GM23248 (cell line): ENCODE results near the gene SPAG4. TPM values are rescaled to one million over a fixed set of nuclear protein-coding genes. Genes with fewer than 3 reads are reported as not detected.
A peak's percentile ranks its signal among the peaks of the same experiment; 100 is the strongest.

Experiments
- DNase-seq: peaks from one replicate; pipeline ENCODE4 v3.0.0-alpha.2; 2015
- H2AFZ ChIP-seq: fragments of 200-600 bp; sonication (generic); 2 replicates; pipeline ENCODE4 v1.6.1; 2016; ENCODE audit warnings: antibody characterized with exemption
- H3F3A ChIP-seq: fragments of 200-600 bp; sonication (generic); 2 replicates; pipeline ENCODE4 v1.6.1; 2016; ENCODE audit warnings: mild to moderate bottlenecking, antibody characterized with exemption, mixed run types; ENCODE audit not compliant: insufficient read depth
- H3K27ac ChIP-seq: fragments of 200-600 bp; sonication (generic); 2 replicates; pipeline ENCODE4 v1.5.1; 2016; ENCODE audit warnings: mild to moderate bottlenecking
- H3K27me3 ChIP-seq: fragments of 200-600 bp; sonication (generic); replicated peaks from 2 replicates; pipeline ENCODE4 v1.6.1; 2016; ENCODE audit warnings: mild to moderate bottlenecking; ENCODE audit not compliant: insufficient read depth
- H3K36me3 ChIP-seq: fragments of 200-600 bp; sonication (generic); 2 replicates; pipeline ENCODE4 v1.6.1; 2016; ENCODE audit warnings: low read depth, mild to moderate bottlenecking
- H3K4me1 ChIP-seq: fragments of 200-600 bp; sonication (generic); 2 replicates; pipeline ENCODE4 v1.6.1; 2016; ENCODE audit warnings: mild to moderate bottlenecking; ENCODE audit not compliant: insufficient read depth
- H3K4me2 ChIP-seq: fragments of 200-600 bp; sonication (generic); one replicate; pipeline ENCODE4 v1.6.1; 2016; ENCODE audit warnings: mild to moderate bottlenecking; ENCODE audit not compliant: unreplicated experiment
- H3K4me3 ChIP-seq: fragments of 200-600 bp; sonication (generic); 2 replicates; pipeline ENCODE4 v1.5.1; 2016; ENCODE audit warnings: mild to moderate bottlenecking
- H3K79me2 ChIP-seq: fragments of 200-600 bp; sonication (generic); 2 replicates; pipeline ENCODE4 v1.6.1; 2016; ENCODE audit warnings: mild to moderate bottlenecking; ENCODE audit not compliant: insufficient read depth
- H3K9ac ChIP-seq: fragments of 200-600 bp; sonication (generic); 2 replicates; pipeline ENCODE4 v1.6.1; 2016; ENCODE audit warnings: mild to moderate bottlenecking
- H3K9me2 ChIP-seq: fragments of 200-600 bp; sonication (generic); 2 replicates; pipeline ENCODE4 v1.6.1; 2016; ENCODE audit warnings: mixed run types, mild to moderate bottlenecking, moderate library complexity; ENCODE audit not compliant: insufficient read depth
- H3K9me3 ChIP-seq: fragments of 200-600 bp; sonication (generic); one replicate; pipeline ENCODE4 v1.6.1; 2017; ENCODE audit warnings: low read depth
- H4K20me1 ChIP-seq: fragments of 200-600 bp; sonication (generic); 2 replicates; pipeline ENCODE4 v1.6.0; 2016; ENCODE audit not compliant: insufficient read depth
- EZH2 ChIP-seq: fragments of 200-600 bp; sonication (generic); IDR thresholded peaks from 2 replicates; pipeline ENCODE4 v1.6.1; 2018; ENCODE audit warnings: antibody characterized with exemption, mild to moderate bottlenecking; ENCODE audit not compliant: insufficient read depth, poor library complexity, severe bottlenecking
- EZH2phosphoT487 ChIP-seq: fragments of 200-600 bp; sonication (generic); IDR thresholded peaks from 2 replicates; pipeline ENCODE4 v1.6.1; 2018; ENCODE audit warnings: antibody characterized with exemption, moderate library complexity, mild to moderate bottlenecking, low read depth; ENCODE audit not compliant: insufficient read depth
- WGBS, 2 experiments: methylation state at CpG; one replicate each; pipeline ENCODE4 v1.1.6; 2015 to 2017; ENCODE audit warnings: low lambda C conversion rate in 2 of 2, low coverage in 1 of 2; ENCODE audit errors: missing lambda C conversion rate in 2 of 2; 5-methylcytosine and 5-hydroxymethylcytosine counted together
- in situ Hi-C: fragments of 300-500 bp; cut with MboI; formaldehyde crosslinking; loops from 2 replicates; pipeline ENCODE4 v1.15.0; 2020
- polyA plus RNA-seq: library from polyadenylated mRNA; unstranded; fragments of >200 nt; fragmentation: Nextera tagmentation; extraction: Ambion mirVana; gene quantifications from 2 replicates; pipeline ENCODE4 v1.2.1, GENCODE V29; 2016
- total RNA-seq: library from RNA; depleted of rRNA; stranded (reverse); fragments of >200 nt; shearing (Covaris generic); gene quantifications from 2 replicates; pipeline ENCODE4 v1.2.3, GENCODE V29; 2014

SPAG4 gene
- total and polyA plus RNA-seq, 2 experiments from 2014 or later, result 14.2 to 17.3 TPM

DNA sequence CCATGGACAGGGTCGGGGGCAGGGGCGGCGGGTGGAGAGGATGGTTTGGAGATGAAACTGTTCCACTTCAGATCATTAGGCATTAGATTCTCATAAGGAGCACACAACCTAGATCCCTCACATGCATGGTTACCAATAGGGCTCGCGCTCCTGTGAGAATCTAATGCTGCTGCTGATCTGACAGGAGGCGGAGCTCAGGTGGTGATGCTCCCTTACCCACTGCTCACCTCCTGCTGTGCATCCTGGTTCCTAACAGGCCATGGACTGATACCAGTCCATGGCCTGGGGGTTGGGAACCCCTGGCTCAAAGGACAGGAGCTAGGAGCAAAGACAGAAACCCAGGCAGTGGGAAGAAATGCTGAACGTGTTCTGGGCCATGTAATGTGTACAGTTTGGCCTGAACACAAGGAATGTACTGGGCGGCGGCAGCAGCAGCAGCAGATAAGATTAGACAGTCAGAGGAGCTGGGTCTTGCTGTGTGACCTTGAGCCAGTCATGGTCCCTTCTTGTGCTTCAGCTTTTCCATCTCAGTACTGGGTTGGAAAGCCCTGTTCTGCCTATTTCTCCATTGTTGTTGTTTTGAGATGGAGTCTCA is 4.7 kb upstream of the SPAG4 start:
- H3K9ac ChIP-seq, result no peak overlapping the region
- H3K4me3 ChIP-seq, result no peak overlapping the region
- H3K27me3 ChIP-seq, result no peaks in the 10 kb centered on the region
- H3K36me3 ChIP-seq, result no peaks in the 10 kb centered on the region
- H3K27ac ChIP-seq, result no peak overlapping the region
- no peaks in the 10 kb centered on the region for H3K9me3 ChIP-seq
- no peaks in the 10 kb centered on the region for H3K9me2 ChIP-seq
- 79 to 88% methylated on average over 7 to 9 of the region's 9 CpGs for WGBS, 2 experiments
- in situ Hi-C loops, result no loop called here
- no peaks in the 10 kb centered on the region for H3F3A ChIP-seq
- no peak for DNase-seq
- no peak overlapping the region for H2AFZ ChIP-seq
- H3K4me1 ChIP-seq, result no peaks in the 10 kb centered on the region
- H3K4me2 ChIP-seq, result no peak overlapping the region
- TF ChIP-seq EZH2phosphoT487, result no peak
- no peak for TF ChIP-seq EZH2
- H4K20me1 ChIP-seq, result no peaks in the 10 kb centered on the region
- no peaks in the 10 kb centered on the region for H3K79me2 ChIP-seq

DNA sequence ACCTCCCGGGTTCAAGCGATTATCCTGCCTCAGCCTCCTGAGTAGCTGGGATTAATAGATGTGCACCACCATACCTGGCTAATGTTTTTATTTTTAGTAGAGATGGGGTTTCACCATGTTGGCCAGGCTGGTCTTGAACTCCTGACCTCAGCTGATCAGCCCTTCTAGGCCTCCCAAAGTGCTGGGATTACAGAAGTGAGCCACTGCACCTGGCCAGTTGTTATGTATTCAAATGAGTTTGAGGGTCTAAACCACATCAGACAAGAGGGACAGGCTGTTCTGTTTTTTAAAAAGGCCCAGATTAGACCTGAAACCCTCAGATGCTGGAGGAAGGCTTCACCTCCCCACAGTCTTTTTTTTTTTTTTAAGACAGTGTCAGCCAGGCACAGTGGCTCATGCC is 4.1 kb upstream of the SPAG4 start:
- Histone ChIP-seq H3K9me2 (no peaks in the 10 kb centered on the region), H3F3A (no peaks in the 10 kb centered on the region), H3K27me3 (no peaks in the 10 kb centered on the region), H3K27ac (no peak overlapping the region), H3K79me2 (no peaks in the 10 kb centered on the region), H3K9ac (no peak overlapping the region), H3K9me3 (no peaks in the 10 kb centered on the region), H3K4me2 (no peak overlapping the region), H2AFZ (no peak overlapping the region), H3K4me3 (no peak overlapping the region), H4K20me1 (no peaks in the 10 kb centered on the region), H3K36me3 (no peaks in the 10 kb centered on the region), H3K4me1 (no peaks in the 10 kb centered on the region)
- TF ChIP-seq EZH2, result no peak
- 88 to 100% methylated on average over 2 of the region's 2 CpGs for WGBS, 2 experiments
- DNase-seq, result no peak
- in situ Hi-C loops, result no loop called here

DNA sequence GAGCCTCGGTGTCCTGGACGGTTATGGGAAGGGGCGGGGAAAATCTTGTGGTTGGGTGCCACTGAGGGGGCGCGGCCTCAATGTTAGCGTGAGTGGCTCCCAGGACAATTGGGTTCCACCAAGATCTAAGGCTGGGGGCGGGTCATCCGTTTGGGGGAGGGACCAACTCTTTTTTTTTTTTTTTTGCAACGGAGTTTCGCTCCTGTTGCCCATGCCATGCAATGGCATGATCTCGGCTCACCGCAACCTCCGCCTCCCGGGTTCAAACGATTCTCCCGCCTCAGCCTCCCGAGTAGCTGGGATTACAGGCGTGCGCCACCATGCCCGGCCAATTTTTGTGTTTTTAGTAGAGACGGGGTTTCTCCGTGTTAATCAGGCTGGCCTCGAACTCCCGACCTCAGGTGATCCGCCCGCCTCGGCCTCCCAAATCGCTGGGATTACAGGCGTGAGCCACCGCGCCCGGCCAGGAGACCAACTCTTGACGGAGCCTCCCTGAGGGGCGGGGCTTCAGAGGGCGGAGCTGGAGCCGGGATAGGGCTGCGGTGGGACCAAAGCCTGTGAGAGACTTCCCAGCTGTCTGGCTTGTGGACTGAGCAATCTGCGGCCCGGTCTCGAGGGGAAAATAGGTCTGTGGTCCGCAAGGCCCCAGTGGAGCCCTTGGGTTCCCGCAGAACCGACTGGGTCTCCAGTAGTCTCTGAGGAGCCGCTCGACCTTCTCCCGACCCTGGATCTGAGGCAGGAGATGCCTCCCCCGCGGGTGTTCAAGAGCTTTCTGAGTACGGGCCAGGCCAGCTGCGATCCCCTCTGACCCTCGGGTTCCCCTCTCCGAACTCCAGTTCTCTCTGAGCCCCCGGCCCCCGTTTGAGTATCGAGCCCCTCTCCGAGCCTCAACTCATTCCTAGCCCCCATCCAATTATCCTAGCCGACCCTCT is 1.1 kb downstream of the SPAG4 start:
- TF ChIP-seq EZH2phosphoT487 (no peak), EZH2 (no peak)
- no peaks in the 10 kb centered on the region for H3K79me2 ChIP-seq
- peak overlapping the region; percentile 75 for H3K27ac ChIP-seq
- H3K36me3 ChIP-seq, result no peaks in the 10 kb centered on the region
- in situ Hi-C loops, result no loop called here
- 3 to 4% methylated on average over 44 to 56 of the region's 57 CpGs for WGBS, 2 experiments
- H3K4me1 ChIP-seq, result peaks cover 10% of the 10 kb centered on the region
- no peaks in the 10 kb centered on the region for H3K9me3 ChIP-seq
- peak overlapping the region; percentile 69 for H3K9ac ChIP-seq
- no peaks in the 10 kb centered on the region for H3K9me2 ChIP-seq
- H2AFZ ChIP-seq, result peak overlapping the region; percentile 79
- peak; percentile 93 for DNase-seq
- H4K20me1 ChIP-seq, result no peaks in the 10 kb centered on the region
- H3K4me2 ChIP-seq, result peak overlapping the region; percentile 68
- H3K4me3 ChIP-seq, result peak overlapping the region; percentile 72
- H3K27me3 ChIP-seq, result no peaks in the 10 kb centered on the region
- H3F3A ChIP-seq, result peaks cover 21% of the 10 kb centered on the region

DNA sequence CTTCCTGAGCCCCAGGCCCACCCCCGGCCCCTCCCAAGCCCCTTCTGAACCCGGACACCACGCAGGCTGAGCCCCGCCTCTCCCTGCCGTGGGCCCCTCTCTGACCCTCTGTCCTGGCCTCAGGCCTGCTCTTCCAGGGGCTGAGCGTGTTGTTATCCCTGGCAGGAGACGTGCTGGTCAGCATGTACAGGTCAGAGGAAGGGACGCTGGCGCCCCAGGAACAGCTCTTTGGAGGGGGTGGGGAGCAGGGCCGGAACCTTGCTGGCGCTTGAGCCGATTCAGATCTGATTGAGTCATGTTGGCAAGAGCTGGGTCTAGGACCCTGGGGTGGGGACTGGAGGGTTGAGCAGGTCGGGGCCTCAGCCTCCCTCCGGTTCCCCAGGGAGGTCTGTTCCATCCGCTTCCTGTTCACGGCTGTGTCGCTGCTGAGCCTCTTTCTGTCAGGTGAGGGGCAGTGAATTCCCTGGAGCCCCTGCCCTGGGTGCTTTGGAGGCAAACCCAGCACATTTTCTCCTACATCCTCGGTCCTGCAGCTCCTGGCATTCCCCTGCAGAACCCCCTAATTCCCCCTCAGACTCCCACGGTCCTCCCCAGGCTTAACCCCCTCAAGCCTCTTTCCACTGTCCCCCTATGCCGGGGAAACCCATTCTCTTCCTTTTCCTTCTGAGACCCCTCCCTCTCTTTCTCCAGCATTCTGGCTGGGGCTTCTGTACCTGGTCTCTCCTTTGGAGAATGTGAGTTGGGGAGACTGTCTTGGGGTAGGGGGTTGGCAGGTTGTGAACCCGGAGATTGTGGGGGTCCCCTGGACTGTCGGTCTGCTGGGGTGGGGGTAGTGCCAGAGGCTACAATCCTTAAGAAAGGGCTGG is 2.0 kb downstream of the SPAG4 start:
- no peaks in the 10 kb centered on the region for H4K20me1 ChIP-seq
- no peaks in the 10 kb centered on the region for H3K79me2 ChIP-seq
- no peak for TF ChIP-seq EZH2phosphoT487
- TF ChIP-seq EZH2, result no peak
- WGBS, 2 experiments, result 6 to 7% methylated on average over 18 to 22 of the region's 22 CpGs
- H3K4me1 ChIP-seq, result peaks cover 10% of the 10 kb centered on the region
- H3K9me2 ChIP-seq, result no peaks in the 10 kb centered on the region
- H3F3A ChIP-seq, result peaks cover 25% of the 10 kb centered on the region
- peak; percentile 69 for DNase-seq
- in situ Hi-C loops, result no loop called here
- peak overlapping the region; percentile 79 for H2AFZ ChIP-seq
- no peaks in the 10 kb centered on the region for H3K36me3 ChIP-seq
- no peaks in the 10 kb centered on the region for H3K27me3 ChIP-seq
- peak overlapping the region; percentile 69 for H3K9ac ChIP-seq
- peak overlapping the region; percentile 75 for H3K27ac ChIP-seq
- H3K4me2 ChIP-seq, result peak overlapping the region; percentile 68
- H3K9me3 ChIP-seq, result no peaks in the 10 kb centered on the region
- peak overlapping the region; percentile 72 for H3K4me3 ChIP-seq
